ENCODE measurements around the gene ARFRP1.

Gene ARFRP1

DNA sequence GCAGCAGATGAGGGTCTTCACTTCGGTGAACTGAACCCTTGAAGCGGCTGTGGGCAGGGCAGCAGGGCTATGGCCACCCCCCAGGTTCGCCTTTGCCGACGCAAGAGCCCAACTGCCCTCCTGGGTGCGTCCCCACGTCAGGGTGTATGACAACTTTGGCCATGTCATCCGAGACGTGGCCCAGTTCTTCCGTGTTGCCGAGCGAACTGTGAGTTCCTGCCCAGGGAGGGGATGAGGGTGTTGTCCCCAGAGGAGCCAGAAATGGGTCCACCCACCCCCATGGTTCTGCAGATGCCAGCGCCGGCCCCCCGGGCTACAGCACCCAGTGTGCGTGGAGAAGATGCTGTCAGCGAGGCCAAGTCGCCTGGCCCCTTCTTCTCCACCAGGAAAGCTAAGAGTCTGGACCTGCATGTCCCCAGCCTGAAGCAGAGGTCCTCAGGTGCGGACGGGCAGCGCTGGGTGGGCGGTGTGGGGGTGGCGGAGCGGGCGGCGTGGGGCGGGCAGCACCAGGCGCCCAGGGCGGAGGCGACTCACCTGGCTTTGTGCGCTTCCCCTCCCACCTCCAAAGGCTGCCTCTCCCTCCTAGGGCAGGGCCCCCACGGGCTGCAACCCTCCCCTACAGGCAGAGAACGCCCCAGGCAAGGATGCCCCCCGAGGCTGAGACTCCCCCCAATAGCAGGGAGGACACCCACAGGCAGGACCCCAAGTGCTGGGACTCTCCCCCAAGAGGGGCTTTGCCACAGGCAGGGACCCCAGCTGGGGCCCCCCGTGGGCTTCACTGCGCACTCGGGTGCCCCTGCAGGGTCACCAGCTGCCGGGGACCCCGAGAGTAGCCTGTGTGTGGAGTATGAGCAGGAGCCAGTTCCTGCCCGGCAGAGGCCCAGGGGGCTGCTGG, 17.5 kb downstream of the ARFRP1 start:
- DNase-seq = no peak

DNA sequence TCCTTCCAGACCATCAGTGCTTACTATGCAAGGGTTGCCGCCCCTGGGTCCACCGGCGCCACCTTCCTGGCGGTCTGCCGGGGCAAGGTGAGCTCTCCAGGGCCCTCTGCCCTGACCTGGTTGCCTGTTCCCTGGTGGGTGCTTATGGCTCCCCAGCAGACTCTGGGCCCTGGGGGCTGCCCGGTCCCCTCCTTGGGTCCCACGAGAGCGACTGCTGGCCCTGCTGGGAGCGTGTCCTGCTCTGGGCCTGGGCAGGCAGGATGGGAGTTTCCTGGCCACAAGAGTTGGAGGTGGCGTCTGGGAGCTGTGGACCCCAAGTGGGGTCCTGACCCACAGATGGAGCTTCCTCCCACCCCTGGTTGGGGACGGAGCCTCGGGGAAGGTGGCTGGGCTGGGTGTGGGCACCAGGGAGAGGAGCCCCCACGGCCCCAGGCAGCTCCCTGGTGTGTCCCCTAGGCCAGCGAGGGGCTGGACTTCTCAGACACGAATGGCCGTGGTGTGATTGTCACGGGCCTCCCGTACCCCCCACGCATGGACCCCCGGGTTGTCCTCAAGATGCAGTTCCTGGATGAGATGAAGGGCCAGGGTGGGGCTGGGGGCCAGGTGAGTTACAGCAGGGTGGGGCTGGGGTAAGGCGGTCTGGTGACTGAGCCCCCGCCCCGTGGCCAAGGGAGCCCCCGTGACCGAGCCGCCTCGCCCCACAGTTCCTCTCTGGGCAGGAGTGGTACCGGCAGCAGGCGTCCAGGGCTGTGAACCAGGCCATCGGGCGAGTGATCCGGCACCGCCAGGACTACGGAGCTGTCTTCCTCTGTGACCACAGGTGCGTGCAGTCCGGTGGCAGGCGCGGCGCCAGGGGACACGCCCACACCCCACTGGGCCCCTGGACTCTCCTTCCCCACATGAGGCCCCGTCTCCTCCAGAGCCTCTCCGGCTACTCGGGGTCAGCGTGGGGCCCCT, 18.5 kb downstream of the ARFRP1 start:
- no peak for DNase-seq

DNA sequence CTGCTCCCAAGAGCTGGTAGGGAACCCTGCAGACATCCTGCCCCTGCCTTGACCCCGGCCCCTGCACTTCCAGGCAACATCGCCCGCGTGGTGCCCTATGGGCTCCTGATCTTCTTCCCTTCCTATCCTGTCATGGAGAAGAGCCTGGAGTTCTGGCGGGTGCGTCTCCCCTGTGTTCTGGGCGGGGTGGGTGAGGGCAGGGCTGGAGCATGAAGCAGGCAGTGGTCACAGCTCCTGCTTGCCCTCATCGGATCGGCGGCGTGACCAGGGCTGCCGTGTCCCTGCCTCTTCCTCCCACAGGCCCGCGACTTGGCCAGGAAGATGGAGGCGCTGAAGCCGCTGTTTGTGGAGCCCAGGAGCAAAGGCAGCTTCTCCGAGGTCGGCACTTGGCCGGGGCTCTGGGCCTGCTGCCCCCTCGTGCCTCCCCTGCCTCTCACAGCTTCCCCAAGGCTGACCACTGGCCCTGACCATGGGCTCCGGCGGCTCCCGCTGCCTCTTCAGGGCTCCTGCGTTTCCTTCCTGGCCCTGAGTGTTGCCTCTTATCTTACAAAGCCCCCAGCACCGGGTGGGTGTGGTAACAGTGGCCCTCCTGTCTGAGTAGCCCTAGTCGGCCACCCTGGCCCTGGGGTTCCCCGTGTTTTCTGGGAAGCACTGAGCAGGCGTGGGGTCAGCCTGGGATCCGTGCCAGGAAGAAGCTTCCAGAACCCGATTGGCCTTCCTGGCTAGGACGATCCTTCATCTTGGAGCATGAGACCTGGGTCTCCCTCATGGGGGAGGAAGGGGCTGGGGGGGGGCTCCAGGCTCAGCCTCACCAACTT, 19.3 kb downstream of the ARFRP1 start:
- DNase-seq = no peak

DNA sequence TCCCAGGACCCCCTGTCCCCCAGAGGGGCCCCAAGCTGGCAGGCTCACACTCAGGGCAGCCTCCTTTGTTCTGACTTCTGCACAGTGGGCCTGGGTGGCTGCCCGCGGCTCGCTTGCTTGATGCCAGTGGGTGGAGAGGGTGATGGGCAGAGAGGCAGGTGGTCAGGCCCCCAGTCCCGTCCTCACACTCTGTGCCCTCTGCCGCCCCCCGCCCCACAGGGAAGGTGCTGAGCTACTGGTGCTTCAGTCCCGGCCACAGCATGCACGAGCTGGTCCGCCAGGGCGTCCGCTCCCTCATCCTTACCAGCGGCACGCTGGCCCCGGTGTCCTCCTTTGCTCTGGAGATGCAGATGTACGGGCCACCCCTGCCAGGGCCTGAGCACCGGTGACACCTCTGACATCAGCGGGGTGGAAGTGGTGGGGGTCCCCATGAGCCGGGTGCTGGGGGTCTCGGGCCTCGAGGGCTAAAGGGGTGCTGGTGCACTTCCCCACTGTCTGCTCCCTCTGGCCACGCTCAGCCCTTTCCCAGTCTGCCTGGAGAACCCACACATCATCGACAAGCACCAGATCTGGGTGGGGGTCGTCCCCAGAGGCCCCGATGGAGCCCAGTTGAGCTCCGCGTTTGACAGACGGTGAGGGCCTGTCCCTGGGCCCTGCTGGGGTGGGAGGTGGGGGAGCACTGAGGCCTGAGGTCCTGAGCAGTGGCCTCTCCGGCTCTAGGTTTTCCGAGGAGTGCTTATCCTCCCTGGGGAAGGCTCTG, 20.2 kb downstream of the ARFRP1 start:
- DNase-seq = no peak

DNA sequence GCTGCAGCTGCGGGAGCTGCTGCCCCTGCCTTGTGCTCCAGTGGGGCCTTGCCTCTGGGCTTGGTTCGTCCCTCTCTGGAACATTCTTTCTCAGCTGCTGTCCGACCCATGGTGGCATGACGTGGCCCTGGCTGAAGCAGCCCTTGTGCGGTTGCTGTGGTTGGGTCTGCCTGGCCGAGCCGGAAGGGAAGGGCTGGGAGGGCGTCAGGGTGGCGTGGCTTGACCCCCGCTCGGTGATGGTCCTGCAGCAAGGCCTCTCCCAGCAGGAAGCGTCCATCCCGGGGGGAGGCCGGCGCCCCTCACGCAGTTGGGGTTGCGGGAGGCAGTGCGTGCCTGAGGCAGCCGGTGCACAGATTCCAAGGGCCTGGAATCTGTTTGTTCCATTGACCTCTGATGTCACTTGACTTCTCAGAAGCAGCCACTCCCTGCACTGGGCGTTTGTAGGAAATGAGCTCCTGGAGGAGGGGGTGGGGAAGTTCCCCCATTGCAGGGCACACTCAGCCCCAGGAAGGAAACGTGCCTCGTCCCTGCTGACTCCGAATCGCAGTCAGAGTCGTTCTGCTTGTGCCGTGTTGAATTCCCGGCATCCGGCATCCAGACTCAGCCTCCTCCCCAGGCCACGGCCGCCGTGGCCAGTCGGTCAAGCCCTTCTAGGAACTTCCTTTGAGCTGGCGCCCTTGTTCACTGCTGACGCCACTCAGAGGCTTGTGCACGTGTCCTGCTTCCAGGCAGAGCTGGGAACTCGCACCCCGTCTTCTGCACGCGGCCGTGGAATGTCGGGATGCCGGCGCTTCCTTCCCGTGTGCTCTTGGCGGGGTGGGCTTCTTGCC, 21.1 kb downstream of the ARFRP1 start:
- DNase-seq = peak; percentile 56 to 71

DNA sequence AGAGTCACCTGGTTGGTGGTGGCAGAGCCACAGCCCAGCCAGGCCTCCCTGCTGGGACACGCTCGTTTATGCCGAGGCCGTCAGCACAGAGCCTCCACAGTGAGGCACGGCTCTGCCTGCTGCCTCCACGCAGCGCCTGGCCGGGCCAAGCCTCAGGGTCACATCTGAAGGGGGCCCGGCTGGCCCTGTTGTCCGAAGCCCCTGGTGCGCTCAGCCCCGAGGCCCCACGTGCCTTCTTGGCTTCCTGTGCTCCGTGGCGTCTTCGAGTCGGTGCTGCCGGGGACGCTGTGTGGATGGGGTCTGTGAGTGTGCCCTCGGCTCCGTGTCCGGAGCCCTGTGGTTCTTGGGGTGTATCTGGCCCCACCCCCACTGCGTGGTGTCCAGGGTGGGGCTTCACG, 21.7 kb downstream of the ARFRP1 start:
- DNase-seq = no peak

DNA sequence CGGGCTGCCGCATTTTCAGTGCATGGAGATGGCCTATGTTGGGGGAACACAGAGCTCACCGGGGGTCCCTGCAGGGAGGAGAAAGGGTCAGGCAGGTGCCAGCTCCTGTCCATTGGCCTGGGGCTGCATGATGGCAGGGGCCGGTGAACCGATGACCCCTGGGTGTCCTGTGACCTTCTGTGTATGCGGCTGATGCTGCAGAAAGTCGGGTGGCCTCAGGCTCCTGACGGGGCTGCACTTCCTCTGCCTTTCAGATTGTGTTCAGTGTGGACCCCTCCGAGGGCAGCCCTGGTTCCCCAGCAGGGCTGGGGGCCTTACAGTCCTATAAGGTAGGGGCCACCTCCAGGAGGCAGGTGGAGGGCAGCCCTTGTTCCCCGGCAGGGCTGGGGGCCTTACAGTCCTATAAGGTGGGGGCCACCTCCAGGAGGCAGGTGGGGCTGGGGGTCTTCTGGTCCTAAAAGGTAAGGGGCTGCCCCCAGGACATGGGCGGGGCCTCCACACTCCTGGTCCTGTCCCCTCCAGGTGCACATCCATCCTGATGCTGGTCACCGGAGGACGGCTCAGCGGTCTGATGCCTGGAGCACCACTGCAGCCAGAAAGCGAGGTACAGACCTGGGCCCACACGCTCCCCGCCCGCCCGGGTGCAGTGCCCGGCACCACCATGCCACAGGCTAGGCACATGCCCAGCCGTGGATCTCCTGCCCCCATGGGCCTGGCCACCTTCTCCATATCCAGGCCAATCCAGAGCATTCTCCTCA, 22.3 kb downstream of the ARFRP1 start:
- no peak for DNase-seq

DNA sequence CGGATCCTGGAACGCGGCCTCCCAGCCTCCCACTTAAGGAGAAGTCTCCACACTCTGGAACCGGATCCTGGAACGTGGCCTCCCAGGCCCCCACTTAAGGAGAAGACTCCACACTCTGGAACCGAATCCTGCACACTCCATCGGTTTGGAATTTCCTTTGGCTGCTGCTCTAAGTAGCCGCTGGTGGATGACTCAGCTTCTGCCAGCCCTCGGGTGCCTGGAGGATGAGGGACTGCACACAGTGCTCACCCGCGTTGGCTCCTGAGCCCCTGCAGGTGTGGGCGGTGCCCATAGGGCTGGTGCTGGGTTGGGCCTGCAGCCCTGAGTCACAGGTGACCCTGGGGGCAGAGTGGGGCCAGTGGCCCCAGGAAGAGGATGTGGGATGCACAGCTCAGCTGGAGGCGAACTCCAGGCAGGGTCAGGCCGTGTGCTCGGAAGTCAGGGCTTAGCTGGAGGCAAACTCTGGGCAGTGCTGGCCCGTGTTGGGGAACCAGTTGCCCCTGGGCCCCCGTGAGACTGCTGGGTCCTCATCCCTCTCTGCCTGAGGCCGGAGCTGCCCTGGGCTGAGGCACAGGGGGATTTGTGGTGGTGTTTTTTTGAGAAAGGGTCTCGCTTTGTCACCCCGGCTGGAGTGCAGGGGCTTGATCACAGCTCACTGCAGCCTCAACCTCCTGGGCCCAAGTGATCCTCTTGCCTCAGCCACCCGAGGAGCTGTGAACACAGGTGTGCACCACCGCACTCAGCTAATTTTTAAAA, 25.2 kb downstream of the ARFRP1 start:
- no peak for DNase-seq

DNA sequence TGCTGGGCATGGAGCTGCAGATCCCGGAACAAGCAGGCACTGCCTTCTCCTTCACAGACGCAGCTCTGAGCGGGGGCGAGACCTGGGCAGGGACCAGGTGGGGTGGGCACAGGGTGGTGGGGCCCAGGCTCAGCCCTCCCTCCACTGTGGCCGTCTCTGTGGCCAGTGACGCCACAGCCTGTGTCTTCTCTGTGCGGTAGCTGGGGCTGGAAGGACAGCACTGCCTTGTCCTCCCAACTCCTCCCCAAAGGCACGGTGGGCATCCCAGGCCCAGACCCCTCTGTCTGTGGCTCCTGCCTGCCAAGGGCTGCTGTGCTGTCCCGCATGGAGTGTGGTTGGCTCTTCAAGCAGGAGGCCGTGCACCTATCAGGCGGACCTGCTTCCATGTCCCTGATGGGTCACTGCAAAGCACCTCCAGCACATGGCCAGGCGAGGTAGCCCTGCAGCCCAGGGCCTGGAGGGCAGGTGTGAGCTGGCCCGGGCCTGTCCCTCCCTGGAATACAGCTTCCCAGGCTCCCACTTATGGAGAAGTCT, 26.1 kb downstream of the ARFRP1 start:
- DNase-seq = no peak

DNA sequence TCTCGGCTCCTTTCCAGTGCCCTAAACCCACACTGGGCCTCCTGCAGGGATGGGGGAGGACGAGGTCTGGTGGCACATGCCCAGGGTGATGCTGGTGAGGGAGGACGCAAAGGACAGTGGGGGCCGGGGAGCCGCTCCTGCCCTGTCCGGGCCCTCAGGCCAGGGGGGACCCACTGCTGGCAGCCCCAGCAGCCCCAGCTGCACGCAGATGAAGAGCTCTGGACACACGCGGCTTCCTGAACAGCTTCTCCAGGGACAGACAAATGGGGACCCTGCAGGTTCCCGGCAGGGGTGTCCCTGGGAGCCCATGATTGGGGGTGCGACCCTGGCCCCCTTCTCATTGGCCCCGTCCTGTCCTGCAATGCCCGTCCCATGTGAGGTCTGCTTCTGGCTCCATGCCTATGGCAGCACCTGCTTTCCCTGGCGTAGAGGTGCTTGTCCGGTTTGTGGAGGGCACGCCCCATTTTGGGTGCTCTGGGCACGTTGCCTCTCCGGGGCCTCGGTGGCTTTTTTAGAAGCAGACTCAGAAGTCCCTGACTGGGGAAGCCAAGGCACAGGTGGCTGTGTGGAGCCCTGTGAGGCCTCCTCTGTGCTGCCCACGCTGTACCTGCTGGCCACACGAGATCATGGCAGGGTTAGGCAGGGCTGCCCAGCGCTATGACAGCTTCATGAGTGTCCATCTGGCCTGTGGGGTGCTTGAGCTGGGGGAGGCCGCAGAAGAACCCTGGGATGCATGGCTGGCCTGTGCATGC, 26.7 kb downstream of the ARFRP1 start:
- DNase-seq = no peak

DNA sequence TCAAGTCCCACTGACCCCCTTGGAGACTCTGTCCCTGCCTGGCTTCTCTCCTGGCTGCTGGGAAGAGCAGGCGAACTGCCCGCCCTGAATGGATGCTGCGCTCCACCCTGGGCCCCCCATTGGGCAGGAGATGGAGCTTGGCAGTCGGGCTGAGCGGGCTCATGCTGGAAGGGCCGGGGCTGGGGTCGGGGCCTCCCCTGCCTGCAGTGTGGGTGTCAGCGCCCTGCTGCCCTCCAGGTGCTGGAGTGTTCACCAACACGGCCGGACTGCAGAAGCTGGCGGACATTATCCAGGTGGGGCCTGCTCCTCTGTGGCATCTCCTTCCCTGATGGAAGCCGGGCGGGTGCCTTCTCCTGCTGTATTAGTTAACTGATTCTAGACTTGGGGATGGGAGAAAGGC, 27.3 kb downstream of the ARFRP1 start:
- no peak for DNase-seq

DNA sequence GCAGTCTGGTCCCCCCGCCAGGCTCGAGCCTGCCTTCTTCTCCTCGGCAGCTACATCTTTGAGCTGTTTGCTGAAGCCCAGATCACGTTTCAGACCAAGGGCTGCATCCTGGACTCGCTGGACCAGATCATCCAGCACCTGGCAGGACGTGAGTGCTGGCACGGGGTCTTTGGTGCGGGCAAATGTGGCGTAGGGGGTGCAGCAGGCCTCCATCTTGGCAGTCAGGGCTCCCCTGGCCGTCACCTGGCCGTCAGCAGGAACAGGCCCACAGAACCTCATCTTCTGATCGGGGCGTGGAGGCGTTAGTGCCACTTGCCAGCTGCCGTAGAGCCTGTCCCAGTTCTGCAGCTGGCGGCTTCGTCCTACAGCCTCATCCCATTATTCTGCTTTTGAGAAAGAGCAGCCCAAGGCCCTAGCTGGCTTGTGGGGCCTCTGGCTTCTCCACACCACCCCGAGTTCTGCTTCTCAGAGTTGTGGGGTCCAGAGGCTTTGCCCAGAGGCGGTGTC, 27.9 kb downstream of the ARFRP1 start:
- no peak for DNase-seq

DNA sequence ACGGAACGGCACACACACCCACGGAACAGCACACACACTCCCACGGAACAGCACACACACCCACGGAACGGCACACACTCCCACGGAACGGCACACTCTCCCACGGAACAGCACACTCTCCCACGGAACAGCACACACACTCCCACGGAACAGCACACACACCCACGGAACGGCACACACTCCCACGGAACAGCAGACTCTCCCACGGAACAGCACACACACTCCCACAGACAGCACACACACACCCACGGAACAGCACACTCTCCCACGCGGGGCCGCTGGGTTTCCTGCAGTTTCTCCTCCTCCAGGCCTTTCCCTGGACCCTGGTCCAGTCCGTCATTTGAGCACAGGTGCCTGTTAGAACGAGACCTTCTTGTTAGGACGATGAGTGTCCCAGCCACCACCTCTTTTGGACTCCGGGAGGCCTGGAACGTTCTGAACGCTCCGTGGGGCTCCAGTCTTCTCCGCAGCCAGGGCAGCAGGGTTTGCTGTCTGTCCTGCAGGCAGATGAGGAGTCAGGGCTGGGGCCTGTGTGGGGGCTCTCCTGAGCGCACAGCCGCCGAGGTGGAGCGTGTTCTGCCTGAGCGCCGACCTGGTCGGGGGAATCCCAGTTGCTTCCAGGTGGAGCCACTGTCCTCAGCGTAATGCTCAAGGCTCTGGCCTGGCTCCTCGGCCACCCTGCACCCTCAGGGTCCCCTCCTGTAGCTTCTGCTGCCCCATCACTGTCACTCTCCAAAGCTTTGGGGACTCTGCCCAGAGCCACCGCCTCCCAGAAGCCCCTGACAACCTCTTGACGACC, 28.9 kb downstream of the ARFRP1 start:
- DNase-seq = no peak

DNA sequence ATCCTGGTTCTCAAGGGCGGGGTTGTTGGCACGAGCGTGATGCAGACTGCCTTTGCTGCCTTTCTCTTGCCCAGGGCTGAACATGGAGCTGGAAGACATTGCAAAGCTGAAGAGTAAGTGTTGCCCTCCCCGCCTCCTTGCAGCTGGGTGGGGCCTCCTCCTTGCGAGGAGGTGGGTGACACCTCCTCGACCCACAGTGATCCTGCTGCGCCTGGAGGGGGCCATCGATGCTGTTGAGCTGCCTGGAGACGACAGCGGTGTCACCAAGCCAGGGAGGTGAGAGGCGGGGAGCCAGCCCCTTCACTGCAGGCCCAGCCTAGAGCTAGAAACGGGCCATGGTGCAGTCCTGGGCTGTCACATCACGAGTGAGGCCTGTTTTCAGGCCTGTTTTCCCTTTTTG, 29.7 kb downstream of the ARFRP1 start:
- DNase-seq = no peak

DNA sequence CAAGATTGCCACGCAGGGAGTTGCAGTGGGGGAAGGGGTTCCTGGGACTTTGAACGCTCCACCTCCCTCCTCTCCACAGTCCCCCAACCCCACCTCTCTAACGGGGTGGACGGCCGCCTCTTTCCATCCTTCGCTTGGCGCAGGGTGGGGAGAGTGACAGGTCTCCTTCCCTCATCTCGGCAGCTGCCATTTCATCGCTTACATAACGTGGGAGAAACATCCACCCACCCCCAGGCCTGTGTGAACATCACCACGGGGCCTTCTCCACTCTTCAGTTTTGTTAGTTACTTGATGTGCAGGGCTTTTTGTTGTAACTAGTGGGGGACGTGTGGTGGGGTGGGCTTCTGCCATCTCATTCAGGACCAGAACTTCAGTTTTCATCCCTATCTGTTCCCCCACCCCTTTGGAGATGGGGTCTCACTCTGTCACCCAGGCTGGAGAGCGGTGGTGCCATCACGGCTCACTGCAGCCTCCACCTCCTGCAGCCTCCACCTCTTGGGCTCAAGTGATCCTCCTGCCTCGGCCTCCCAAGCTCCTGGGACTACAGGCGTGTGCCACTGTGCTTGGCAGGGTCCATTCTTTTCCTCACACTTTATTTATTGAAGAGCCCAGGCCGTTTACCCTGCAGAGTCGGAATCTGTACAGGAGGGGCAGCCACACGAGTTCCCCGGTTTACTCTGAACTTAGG, 32.0 kb downstream of the ARFRP1 start:
- no peak for DNase-seq

DNA sequence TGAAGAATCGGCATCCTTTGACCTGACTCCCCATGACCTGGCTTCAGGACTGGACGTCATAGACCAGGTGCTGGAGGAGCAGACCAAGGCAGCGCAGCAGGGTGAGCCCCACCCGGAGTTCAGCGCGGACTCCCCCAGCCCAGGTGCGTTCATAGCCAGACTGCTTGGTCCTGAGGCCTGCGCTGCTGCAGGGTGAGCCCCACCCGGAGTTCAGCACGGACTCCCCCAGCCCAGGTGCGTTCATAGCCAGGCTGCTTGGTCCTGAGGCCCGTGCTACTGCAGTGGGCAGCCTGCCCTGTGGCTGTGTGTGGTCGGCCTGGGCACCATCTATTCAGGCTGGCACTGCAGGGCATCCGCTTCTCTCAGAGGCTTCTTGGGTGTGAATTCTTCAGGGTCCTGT, 33.8 kb downstream of the ARFRP1 start:
- no peak for DNase-seq

DNA sequence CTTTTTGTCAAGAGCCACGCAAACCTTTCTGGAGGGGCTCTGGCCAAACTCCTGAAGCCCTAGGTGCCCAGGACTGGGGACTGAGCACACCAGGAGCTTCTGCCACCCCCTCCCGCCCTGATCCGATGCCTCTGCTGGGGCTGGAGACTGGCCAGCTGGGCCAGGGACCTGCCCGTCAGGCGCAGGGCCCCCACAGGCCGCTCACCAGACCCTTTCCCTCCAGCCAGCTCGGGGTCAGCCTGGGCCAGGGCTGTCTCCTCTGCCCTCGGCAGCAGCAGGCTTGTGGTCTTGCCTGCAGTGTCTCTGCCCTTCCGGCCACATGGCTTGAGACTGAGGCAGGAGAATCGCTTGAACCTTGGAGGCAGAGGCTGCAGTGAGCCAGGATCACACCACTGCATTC, 35.1 kb downstream of the ARFRP1 start:
- DNase-seq = no peak

Data from activated CD4-positive, alpha-beta T cell treated with anti-CD3 and anti-CD28 coated beads for 4 hours (primary cell).